ENCODE measurements around the gene LSM14B. TPM values are rescaled to one million over a fixed set of nuclear protein-coding genes. Genes with fewer than 3 reads are reported as not detected.

Gene LSM14B
- total RNA-seq, 1 experiment from 2014 or later, result 73.5 TPM

- CTCF ChIA-PET, result interaction anchor here (1.1 to 2.4 kb wide), 7 partner anchors 9 to 146 kb away, joined by 3 to 28 read pairs (median 11); partner anchors contain the start of genes PSMA7 and SS18L1
- peaks cover 5% of the 10 kb centered on the region for H3K9me3 Mint-ChIP-seq
- no peak for ATAC-seq
- H3K27me3 Mint-ChIP-seq (ENCODE audit: low read depth), result no peaks in the 10 kb centered on the region
- TF ChIP-seq E2F5 (CRISPR knock-in tag; IDR thresholded peaks at IDR 0.05) (no peak), MXD4 (CRISPR knock-in tag; IDR thresholded peaks at IDR 0.05; ENCODE audit: borderline replicate concordance) (no peak), ELF4 (CRISPR knock-in tag; IDR thresholded peaks at IDR 0.05; ENCODE audit: low read depth) (no peak), RELA (CRISPR knock-in tag; IDR thresholded peaks at IDR 0.05; ENCODE audit: borderline replicate concordance) (no peak)
- H3K4me3 Mint-ChIP-seq, result no peak overlapping the region
- DNase-seq (ENCODE audit: low spot score), result no peak
- POLR2A ChIA-PET, result no interaction called here
- H3K27ac Mint-ChIP-seq, result no peak overlapping the region
- peaks cover 26% of the 10 kb centered on the region for H3K4me1 Mint-ChIP-seq
- peaks cover 31% of the 10 kb centered on the region for H3K36me3 Mint-ChIP-seq
Measured at GRCh38 chr20:62157387-62158087, 35.3 kb downstream of the LSM14B start.

GRCh38 chr20:62158088-62158400 lies 35.8 kb downstream of the LSM14B start:
- TF ChIP-seq TCF7 (CRISPR knock-in tag; IDR thresholded peaks at IDR 0.05; ENCODE audit: low read depth) (no peak), ZBTB43 (CRISPR knock-in tag; IDR thresholded peaks at IDR 0.05) (no peak), PRRX2 (CRISPR knock-in tag; IDR thresholded peaks at IDR 0.05) (no peak), TP53 (CRISPR knock-in tag; IDR thresholded peaks at IDR 0.05) (no peak), JUN (CRISPR knock-in tag; IDR thresholded peaks at IDR 0.05) (no peak), USF1 (CRISPR knock-in tag; IDR thresholded peaks at IDR 0.05) (no peak), ZNF281 (CRISPR knock-in tag; IDR thresholded peaks at IDR 0.05) (no peak), ZNF396 (CRISPR knock-in tag; IDR thresholded peaks at IDR 0.05; ENCODE audit: borderline replicate concordance) (no peak), EMX1 (CRISPR knock-in tag; IDR thresholded peaks at IDR 0.05) (no peak), ATF3 (CRISPR knock-in tag; conservative IDR thresholded peaks at IDR 0.05) (no peak), ATF1 (CRISPR knock-in tag; IDR thresholded peaks at IDR 0.05) (no peak), ZNF532 (CRISPR knock-in tag; IDR thresholded peaks at IDR 0.05; ENCODE audit: borderline replicate concordance) (no peak), AR (CRISPR knock-in tag; IDR thresholded peaks at IDR 0.05) (no peak), NFATC4 (CRISPR knock-in tag; IDR thresholded peaks at IDR 0.05) (no peak), SOX15 (CRISPR knock-in tag; IDR thresholded peaks at IDR 0.05) (no peak)
- Mint-ChIP-seq H3K27ac (no peak overlapping the region), H3K36me3 (peaks cover 26% of the 10 kb centered on the region), H3K4me1 (peaks cover 26% of the 10 kb centered on the region), H3K9me3 (no peaks in the 10 kb centered on the region; the same call in 1 of the 2 replicates), H3K4me3 (no peak overlapping the region), H3K27me3 (ENCODE audit: low read depth) (no peaks in the 10 kb centered on the region)
- ChIA-PET CTCF (interaction anchor here (2.4 kb wide), 1 partner anchor 9 kb away, joined by 11 read pairs; no protein-coding TSS in a partner anchor), POLR2A (no interaction called here)
- DNase-seq (ENCODE audit: low spot score) (no peak), ATAC-seq (no peak)
